ENCODE results near the gene EPHA5.

Gene EPHA5

DNA sequence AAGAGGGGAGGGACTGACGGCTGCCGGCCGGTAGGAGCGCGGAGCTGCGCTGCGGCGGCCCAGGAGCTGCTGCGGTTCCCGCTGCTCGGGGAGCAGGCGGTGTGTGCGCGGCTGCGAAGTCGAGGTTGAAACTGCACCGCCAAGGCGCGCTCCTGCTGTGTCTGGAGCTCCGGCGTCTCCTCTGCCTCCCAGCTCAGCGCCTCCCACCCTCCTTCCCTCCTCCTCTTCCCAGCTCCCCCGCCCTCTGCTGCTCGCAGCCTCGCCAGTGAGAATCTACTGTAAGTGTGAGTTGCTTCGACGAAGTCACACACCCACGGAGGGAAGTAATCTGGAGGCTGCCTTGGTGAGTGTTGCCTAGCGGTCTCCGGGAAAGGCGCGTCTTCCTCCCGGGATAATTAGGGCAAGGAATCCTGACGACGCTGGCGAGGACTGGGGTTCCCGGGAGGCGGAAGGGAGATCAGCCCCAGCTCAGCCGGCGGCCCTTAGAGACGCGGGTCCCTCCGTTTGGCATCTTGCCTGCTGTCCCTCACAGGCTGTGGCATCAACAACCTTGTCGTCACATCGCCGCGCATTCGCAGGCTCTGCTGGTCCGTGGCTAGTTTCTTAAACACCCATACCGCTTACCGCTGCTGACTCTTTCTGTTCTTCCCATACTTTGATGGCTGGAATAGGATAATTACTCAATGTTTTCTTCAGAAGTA, at the start of gene EPHA5:
Gene EPHA5 (minus strand): TSS at position 159 of the 701 bp plus-strand sequence. CDS start 747 bp downstream, outside the sequence.
- DNase-seq (ENCODE audit: low spot score) = peak; percentile 88

DNA sequence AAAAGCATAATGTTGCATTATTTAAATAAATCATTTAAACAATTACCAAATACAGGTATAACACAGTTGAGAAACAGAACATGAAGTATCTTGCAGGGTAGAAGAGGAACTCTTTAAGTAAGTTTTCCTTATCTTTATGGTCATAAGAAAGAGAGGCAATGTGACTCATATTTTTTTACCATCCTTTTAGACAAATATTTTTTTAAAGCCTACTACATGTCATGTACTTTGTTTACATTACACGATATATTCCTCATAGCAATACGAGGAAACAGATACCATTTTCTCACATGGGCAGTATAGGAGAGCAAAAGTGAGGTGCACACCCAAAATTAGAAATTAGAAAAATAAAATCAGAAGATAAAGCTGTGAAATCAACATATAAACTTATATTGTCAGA, 49.3 kb upstream of the EPHA5 start:
- DNase-seq (ENCODE audit: low spot score) = no peak

DNA sequence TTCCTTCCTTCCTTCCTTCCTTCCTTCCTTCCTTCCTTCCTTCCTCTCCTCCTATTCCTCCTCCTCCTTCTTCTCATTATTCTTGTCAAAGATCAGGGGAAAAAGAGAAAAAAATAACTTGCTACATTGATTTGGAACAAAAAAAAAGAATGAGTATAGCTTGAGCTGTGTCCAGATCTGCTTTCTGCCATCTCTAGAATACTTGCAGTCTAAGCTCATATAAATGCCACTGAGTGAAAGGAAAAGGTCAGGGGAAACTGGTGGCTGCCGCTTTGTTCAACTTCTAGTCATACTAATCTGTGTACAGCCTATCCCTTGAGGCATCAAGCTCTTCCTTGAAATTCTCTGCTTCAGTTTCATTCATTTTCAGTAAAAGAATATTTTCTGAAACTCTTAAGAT, 28.3 kb upstream of the EPHA5 start:
- no peak for DNase-seq (ENCODE audit: low spot score)

DNA sequence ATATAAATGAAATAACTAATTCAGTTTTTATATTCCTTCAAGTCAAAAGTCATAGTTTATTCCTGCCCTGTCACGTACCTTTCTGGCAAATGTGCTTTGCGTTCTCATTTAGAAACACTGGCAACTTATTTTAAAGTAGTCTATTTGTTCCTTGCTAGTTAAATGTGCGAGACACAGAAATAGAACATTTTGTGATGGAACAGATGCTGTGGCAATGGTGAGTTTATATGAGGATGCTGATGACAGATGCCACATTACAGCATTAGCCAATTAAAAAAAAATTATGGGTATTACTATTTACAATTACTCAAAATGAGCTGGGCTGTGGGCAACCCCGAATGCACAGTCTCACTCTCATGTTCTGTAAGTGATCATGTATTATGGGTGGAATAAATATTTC, 26.1 kb upstream of the EPHA5 start:
- peak; percentile 25 for DNase-seq (ENCODE audit: low spot score)

DNA sequence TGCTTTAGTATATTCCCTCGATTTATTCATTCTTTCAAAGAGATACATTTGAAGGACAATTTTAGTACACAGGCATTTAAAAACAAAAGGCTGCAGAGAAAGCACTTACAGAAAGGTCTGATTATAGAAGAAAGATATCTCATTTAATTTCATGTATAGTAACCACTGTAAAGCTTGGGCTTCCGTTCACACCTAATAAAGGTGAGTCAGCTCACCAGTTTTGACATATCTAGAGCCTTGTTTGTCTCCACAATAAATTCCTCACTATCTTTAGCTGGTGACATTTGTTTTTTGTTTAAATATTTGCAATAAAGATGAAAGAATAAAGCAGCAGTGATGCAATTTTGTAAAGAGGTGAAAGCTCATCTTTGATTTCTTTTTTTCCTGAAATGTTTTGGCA, 1.1 kb upstream of the EPHA5 start:
- no peak for DNase-seq (ENCODE audit: low spot score)

DNA sequence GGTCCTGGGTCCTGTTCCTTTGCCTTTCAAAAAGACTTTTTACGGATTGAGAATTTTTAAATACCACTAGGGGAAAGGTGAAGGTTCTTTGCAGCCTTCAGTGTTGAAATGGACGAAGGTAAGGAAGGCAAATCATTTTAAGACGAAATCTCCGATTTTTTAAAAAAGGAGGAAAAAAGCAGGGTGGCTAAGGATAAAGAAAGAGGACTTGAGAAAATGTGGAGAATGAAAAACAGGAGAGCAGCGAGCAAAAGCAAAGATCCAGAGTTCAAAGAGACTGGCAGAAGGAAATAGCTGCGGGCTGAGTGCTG, 314 bp downstream of the EPHA5 start:
- DNase-seq (ENCODE audit: low spot score) = no peak

DNA sequence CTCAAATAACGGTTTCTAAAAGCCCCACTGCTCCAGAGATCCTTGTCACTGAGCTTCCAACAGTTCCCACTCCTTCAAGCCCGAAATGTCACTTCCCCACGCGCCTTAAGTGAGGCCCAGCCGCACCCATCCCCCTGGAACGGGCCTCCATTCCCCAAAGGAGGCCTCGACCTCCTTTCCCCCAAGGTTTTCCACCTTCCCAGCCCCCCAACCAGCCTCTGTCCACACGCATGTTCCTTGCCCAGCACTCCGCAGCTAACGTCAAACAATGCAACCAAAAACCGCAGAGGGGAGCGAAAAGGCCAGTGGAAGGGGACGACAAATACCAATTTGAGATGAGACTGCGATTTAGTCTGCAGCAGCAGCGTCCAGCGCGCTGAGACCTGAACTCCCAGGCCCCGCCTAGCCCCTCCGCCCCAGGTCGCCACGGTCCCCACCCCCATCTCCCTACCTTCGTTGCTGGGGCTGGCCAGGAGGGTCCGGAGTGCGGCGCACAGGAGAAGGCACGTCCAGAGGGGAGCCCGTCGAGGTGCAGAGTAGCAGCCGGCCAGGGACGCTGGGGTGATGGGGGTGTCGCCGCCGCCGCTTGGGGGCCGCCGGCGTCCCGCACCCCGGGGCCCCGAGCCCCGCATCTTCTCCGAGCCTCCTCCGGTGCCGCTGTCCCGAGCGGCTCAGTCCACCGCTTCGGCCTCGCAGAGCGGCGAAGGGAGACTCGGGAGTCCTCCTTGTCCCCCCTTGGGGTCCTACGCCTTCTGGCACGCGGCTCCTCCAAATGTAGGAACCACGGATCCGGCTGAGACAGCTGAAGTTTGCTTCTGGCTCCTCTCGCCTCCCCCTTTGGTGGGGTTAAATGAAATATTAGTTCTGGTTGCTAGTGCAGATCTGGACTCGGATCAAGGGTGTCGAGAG, 924 bp downstream of the EPHA5 start:
- peak; percentile 49 for DNase-seq (ENCODE audit: low spot score)

DNA sequence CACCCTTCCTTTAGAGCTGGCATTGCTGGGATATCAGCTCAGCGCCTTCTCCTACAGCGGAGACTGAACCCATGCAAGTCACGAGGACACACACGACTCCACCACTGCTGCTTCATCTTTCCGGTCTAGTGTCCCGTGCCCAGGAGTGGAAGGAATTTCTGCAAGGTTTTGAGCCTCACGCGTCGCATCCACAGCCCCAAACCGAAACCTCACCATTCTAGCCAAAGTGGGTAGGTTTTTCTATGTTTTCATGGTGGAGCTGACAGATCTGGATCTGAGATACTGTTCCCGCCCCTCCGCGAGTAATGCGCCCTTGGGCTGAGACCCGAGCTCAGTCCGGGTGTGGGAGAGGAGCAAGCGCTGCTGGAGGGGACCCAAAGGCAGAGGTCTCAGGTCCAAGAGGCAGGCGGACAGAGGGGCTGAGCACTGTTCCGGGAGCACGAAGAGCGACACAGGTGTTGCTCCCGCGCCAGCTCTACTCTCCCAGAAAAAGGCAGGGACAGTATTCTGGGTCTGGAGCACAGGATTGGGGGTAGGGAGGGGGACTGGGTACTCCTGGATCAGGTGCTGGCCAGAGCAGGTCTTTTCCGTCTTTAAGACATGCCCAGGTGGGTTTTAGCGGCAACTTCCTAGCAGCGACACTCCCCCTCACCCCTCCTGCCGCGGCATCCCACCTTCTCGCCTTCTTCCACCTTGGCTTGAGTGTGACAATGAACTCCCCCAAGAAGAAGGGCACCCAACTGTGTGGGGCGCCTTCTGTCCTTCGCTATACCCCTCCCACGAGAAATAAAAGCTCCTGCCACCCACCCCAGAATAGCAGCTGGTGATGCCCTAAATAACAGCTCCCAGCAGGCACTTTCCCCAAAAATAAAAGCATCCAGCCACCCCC, 1.8 kb downstream of the EPHA5 start:
- peak; percentile 46 for DNase-seq (ENCODE audit: low spot score)

DNA sequence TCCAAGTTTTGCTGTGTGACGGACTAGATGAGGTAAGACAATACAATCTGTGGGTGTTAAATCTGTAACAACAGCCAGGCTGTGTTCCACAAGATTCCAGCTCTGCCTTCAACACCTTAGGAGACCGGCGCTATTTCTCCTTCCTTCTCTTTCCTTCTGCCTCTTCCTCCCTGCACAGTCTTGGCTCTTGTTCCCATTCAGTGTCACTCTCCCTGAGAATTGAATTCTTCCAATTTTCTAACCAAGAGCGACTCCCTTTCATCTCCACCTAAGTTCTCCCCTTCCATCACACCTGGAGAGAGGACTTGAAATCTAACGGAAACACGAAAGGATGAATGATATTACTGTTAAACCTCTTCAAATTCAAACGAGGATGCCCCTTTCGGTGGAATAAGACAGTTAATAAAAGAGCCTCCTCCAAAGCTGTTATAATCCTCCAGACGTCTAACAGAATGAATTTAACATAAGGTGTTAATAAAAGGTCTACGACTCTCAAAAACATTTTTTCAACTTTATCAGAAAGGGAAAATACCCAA, 2.7 kb downstream of the EPHA5 start:
- DNase-seq (ENCODE audit: low spot score) = no peak

DNA sequence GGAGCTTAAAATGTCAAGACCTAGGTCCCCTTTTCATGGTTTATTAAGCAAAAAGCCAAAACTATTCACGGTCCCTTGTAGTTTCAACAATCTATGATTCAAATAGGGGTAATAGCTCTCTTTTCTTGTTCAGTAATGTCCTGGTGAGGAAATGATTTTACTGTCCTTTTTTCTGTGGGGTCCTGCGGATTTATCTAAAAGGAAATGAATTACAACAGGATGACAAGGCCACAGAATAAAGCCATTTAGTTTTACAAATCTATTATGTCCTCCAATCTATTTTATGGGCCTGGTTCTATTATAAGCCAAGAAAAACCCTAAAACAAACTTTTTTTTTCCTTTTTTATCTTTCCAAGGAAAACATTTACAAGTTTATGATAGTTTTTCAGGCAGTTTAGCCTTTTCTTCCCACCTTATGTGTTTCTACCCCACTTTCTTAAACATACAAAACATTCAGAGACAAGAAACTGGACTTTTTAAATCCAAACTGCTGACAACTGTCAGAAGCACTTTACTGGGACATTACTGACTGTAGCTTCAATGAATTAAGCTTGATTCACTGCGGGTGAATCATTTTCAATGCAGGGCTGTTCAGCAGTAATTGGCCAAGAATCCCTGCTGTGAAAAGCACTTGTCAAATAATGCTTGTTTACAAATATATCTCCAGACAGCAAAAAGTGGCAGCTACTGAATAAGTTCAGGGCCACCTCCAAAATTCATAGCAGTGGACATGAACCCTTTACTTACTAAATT, 4.3 kb downstream of the EPHA5 start:
- no peak for DNase-seq (ENCODE audit: low spot score)

DNA sequence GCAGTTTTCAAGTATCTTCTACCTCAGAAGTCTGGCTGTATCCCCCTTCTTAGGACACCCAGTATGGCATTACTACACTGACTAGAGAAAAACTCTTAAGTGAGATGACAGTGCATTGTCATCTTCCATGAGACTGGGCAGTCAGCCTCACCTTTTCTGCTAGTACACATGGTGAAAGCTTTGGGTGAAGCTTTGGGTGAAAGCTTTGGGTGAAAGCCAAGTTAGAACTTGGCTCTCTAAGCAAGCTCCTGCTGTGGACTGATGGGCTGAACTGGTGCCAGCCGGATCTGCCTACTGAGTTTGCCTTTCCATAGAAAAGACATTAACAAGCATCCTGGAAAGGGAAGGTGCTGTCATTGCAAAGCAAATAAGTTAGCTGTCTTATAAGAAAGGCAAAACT, 8.8 kb downstream of the EPHA5 start:
- DNase-seq (ENCODE audit: low spot score) = peak; percentile 17

DNA sequence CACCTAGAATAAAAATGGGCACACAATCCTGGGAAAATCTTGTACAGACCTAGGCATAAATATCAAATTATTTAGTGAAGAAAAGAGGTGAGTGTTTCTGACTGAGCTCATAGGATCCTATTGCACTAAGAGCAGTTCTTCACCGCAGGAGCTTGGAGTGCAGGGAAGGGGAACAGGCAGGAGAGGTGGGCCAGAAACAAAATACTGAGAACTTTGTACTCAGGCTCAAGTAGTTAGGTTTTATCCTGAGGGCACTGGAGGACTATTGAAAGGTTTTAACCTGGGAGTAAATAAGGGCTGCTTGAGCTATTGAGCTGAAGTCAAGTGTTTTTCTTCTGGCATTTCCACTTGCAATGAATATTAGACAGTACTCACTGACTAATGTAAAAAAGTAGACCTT, 12.2 kb downstream of the EPHA5 start:
- DNase-seq (ENCODE audit: low spot score) = no peak

DNA sequence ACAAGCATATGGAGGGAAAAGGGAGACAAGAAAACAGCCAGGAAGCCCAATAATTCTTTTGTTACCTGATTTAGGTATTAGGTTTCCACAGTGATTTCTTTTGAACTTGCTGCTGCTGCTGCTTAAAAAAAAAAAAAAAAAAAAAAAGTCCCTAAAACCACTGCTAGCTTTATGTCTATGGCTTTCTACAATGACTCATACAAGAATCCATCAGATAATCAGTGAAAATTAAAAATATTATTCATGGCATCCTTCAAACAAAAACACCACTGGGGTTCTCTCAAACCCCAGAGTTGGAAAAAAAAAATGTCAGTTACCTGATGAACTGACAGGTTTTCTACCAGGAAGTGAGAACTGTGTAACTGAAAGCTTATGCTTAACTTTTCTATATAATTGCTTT, 14.3 kb downstream of the EPHA5 start:
- DNase-seq (ENCODE audit: low spot score) = no peak

DNA sequence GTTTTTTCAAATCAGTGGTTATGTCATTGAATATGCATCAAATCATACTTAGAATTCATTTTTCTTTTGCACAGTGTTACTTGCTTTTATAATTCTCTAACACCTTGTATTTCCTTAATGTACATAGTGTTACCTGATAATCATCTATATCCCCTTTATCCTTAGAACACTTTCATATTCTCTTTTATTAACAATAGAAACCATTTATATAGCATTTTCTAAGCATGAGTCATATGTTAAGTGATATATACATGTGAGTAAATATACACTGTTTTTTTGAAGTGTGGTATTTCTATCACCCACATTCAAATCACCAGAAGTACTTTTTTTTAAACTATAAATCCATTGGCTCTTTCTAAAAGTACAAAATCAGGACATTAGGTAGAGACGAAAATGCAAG, 15.3 kb downstream of the EPHA5 start:
- no peak for DNase-seq (ENCODE audit: low spot score)

DNA sequence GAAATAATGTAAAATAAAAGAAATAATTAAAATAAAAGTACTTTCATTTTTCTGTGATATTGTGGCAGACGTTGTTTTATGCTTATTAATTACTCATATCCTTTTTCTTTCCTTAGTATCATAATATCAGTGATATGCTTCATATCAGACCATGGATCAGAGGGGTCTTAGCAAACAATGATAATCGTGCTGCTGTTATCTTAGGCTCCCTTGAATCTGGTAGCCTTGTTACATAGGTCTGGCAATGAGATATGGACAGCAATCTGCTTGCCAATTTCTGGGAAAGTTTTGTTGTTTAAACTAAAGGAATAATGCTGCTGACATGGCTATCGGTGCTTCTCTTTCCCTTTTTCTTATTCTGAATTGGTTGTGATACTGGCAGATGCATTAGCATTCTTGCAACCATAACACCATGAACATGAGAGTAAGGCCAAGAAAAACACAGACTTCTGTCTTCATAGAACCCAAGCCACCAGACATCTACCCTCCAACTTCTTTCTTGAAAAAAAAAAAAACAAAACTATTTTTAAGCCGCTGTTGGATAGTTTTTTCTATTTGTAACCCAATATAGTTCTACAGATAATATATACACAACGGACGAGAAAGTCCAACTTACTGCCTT, 16.4 kb downstream of the EPHA5 start:
- no peak for DNase-seq (ENCODE audit: low spot score)

DNA sequence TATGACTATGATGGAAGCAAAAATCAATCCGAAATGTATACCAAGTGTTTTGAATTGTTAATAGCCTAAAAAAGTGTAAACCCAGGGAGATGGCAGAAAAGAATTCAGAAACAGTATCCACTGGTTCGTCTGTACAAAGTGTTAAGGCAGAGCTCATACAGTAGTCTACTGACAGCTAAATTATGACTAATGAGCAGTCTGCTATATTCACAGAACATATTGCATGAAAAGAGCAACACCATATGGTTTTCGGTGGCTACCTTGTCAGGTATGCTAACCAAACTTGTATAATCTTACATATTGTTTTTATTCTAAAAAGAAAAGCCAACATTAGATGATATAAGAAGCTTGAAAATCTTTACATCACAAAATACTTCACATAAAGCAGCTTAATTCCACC, 18.5 kb downstream of the EPHA5 start:
- DNase-seq (ENCODE audit: low spot score) = no peak

DNA sequence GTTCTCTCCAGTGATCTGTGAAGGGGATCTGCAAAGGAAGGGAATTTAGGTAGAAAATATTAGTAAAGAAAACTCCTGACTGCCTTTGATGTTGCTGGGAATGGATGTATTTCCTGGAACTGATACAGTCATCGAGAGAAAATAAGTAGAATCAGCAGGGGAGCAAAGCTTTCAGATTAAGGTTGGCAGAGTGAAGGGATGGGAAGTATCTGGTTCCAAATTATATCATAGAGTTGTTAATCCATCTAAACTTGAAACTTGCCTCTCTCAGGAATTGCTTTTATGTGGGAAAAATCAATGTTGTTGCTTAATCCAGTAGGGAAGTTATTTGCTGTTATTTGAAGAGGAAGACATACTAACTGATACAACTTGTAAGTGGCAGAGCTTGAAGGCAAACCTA, 19.3 kb downstream of the EPHA5 start:
- no peak for DNase-seq (ENCODE audit: low spot score)

DNA sequence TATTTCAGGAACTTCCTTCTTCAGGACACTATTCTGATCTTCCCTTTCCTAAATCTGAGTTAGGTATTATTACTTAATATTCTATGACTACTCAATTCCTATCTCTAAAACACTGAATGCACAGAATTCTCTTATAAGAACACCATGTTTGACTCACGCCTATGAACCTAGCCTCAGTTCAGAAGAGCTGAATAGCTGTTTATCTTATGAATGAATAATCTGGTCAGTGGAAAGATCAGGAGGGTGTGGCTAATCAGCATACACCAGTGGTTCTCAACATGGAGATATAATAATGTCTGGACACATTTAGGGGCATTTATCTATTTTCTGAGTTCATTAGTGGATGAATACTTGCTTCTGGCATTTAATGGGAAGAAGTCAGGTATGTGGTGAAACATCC, 24.2 kb downstream of the EPHA5 start:
- DNase-seq (ENCODE audit: low spot score) = no peak

DNA sequence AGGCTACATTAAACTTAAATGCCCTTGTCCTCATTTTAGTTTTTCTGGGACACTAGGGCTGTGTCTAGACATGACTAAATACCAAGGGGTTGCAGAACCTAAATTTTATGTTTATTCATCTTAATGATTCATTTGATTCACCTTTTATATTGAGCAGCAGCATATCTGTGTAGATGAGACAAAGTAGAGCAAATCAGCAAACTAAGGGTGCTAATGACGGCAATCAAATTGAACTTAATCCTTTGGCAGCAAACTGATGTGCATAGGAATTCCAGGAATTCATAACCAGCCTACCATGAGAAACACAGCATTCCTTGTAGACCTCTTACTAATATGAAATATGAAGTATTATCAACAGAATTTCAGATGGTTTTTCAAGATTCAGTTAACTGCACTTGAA, 25.1 kb downstream of the EPHA5 start:
- no peak for DNase-seq (ENCODE audit: low spot score)

DNA sequence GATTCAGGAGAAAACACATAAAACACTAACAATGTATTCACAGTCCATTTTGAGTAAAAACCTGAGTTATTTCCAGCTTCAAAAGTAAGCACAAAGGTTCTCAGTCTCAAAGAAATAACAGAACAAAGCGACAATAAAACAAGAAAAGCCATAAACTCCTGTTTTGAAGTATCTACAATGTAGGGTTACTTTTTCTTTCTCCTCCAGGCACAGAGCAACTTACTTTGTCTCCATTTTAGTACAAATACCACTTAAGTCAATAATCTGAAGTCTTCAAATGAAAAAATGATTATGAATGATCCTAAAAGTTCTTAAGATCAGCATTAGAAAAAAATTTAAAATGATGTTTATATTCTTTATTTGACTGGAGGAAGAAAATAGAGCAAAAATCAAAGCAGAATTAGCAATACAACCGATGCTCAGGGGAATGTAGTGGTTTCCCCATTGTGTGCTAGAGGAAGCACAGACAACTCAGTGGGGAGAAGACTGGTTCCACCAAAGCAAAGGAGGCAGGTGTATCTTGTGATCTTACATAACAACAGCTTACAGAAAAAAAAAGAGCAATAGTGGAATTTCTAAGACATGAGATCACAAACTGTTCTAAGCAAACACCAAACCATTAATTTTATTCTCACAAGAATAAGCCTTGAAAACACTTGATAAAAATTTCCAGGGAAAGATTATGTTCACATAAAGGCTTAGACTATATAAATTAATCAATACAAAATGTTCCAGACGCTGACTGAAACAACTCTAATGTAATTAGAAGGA, 35.1 kb downstream of the EPHA5 start:
- no peak for DNase-seq (ENCODE audit: low spot score)
